Left lung (tissue), 10 donors: ENCODE data around the gene SORCS3. TPM values are rescaled to one million over a fixed set of nuclear protein-coding genes. Genes with fewer than 3 reads are reported as not detected.

Experiments
- ATAC-seq: fragments of 200-7000 bp; cut with Tn5 transposase; one replicate; pipeline ENCODE4 v1.9.1; 2020; ENCODE audit warnings: moderate library complexity
- DNase-seq, 4 donors: peaks; one replicate each; pipeline ENCODE4 v3.0.0-alpha.2; 2013 to 2020
- H3K27ac ChIP-seq, 2 donors: fragments of 200-600 bp; sonication (generic) in 1 of 2; one replicate each; pipeline versions ENCODE4 v1.5.0 to v1.8.0; 2020 to 2021
- H3K27me3 ChIP-seq, 2 donors: fragments of 200-600 bp; sonication (generic) in 1 of 2; one replicate each; pipeline versions ENCODE4 v1.5.0 to v1.8.0; 2020 to 2021
- H3K36me3 ChIP-seq, 2 donors: fragments of 200-600 bp; sonication (generic) in 1 of 2; one replicate each; pipeline versions ENCODE4 v1.5.0 to v1.8.0; 2020 to 2021
- H3K4me1 ChIP-seq, 2 donors: fragments of 200-600 bp; one replicate each; pipeline ENCODE4 v1.8.0; 2021
- H3K4me3 ChIP-seq, 2 donors: fragments of 200-600 bp; sonication (generic) in 1 of 2; one replicate each; pipeline versions ENCODE4 v1.5.0 to v1.8.0; 2020 to 2021; ENCODE audit warnings: mild to moderate bottlenecking in 1 of 2
- H3K9me3 ChIP-seq, 2 donors: fragments of 200-600 bp; sonication (generic) in 1 of 2; one replicate each; pipeline versions ENCODE4 v1.5.0 to v1.8.0; 2020 to 2021
- CTCF ChIP-seq, 2 donors: fragments of 200-600 bp; sonication (generic) in 1 of 2; IDR thresholded peaks; one replicate each; pipeline versions ENCODE4 v1.5.0 to v1.8.0; 2021; ENCODE audit warnings: antibody characterized with exemption in 2 of 2
- intact Hi-C, 2 donors: fragments of 100-400 bp; cut with DNase I; formaldehyde crosslinking; loops; one replicate each; pipeline versions ENCODE4 v1.11.2 to v1.14.2; 2022
- polyA plus RNA-seq, 6 donors: library from polyadenylated mRNA; unstranded; fragments of 120-200 nt; gene quantifications; one replicate each; pipeline ENCODE4 v1.2.1, GENCODE V29; 2013; ENCODE audit not compliant: insufficient read length in 6 of 6
- total RNA-seq, 2 donors: library from RNA; stranded (reverse); fragmentation: NEBNext Ultra II Directional; extraction: Animal tissue kit (Norgen Biotek cat#: 25700); gene quantifications; one replicate each; pipeline ENCODE4 v1.2.1, GENCODE V29; 2021
- donor health status: DM: no; HTN: yes; CAD: no.
- donor health status: DM: no; HTN: no; CAD: no.

The SORCS3 gene
- total and polyA plus RNA-seq, 8 donors = 0.05 to 0.24 (median 0.06) TPM; not detected in 2

DNA sequence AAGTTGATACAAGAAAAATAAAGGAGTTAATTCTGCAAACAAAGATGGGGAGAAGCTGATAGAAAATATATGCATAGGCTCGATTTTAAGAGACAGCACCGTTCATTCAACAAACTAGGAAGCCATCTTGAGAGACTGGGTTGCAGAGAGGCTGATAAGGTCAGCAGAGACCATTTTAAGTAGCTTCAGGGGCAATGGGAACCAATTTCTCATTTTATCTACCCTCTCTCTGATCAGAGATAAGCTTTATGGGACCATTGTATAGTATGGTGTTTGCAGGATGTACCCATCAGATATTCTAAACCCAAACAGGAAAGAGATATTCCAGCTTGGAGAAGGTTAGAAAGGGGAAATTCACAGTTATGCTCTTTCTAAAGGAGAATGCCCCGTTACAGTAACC is 499.5 kb downstream of the SORCS3 start:
- H3K9me3 ChIP-seq = no peaks in the 10 kb centered on the region
- intact Hi-C loops = no loop called here
- no peak for TF ChIP-seq CTCF (IDR thresholded peaks at IDR 0.05)
- no peaks in the 10 kb centered on the region for H3K4me1 ChIP-seq
- no peak overlapping the region for H3K4me3 ChIP-seq
- H3K27me3 ChIP-seq = no peaks in the 10 kb centered on the region
- H3K27ac ChIP-seq = no peak overlapping the region
- ATAC-seq (no peak), DNase-seq (no peak)
- no peaks in the 10 kb centered on the region for H3K36me3 ChIP-seq

GRCh38 chr10:105145711-105146110 is 504.6 kb downstream of the SORCS3 start:
- H3K27ac ChIP-seq = no peak overlapping the region
- TF ChIP-seq CTCF (IDR thresholded peaks at IDR 0.05) = no peak
- no peaks in the 10 kb centered on the region for H3K27me3 ChIP-seq
- H3K9me3 ChIP-seq = no peaks in the 10 kb centered on the region
- H3K4me1 ChIP-seq = no peaks in the 10 kb centered on the region
- DNase-seq (no peak), ATAC-seq (no peak)
- no peaks in the 10 kb centered on the region for H3K36me3 ChIP-seq
- intact Hi-C loops = no loop called here
- H3K4me3 ChIP-seq = no peak overlapping the region

DNA sequence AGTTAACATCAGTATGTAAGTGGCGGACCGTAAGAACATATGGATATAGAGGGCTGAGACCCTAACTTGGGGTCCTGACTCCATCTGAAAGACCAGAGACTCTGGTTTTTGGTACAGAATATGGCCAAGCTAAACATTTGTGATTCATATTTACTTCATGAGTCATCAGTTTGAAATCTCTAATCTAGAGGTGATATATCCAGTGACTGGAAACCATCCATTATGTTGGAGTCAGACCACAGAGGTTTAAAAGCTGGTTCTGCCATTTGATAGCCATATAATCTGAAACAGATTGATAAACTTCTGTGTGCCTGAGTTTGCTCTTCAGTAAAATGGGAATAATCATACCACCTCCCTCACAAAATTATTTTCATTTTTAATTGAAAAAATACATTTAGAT is 505.3 kb downstream of the SORCS3 start:
- DNase-seq = no peak
- H3K36me3 ChIP-seq = no peaks in the 10 kb centered on the region
- ATAC-seq = no peak
- no peak overlapping the region for H3K4me3 ChIP-seq
- no peak for TF ChIP-seq CTCF (IDR thresholded peaks at IDR 0.05)
- H3K27me3 ChIP-seq = no peaks in the 10 kb centered on the region
- no peaks in the 10 kb centered on the region for H3K9me3 ChIP-seq
- H3K4me1 ChIP-seq = no peaks in the 10 kb centered on the region
- no peak overlapping the region for H3K27ac ChIP-seq
- intact Hi-C loops = no loop called here

DNA sequence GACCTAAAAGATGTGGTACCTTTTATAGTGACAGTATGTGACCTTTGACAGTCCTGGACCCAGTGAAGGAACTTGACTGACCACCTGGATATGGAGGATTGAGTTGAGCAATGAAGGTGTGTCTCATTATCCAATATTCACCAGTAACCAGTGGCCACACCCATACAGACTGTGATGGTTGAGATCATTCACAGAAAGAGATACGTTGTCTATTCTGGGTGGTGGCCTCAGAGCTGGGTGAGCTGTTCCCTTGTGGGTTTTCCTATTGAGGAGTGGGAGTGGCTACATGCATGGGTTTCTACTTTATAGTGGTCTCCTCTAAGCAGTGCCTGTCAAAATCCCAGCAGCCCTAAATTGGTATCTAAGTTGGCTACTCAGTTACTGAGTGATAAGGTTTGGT is 507.4 kb downstream of the SORCS3 start:
- DNase-seq (no peak), ATAC-seq (no peak)
- Histone ChIP-seq H3K27ac (no peak overlapping the region), H3K4me3 (no peak overlapping the region), H3K36me3 (no peaks in the 10 kb centered on the region), H3K27me3 (no peaks in the 10 kb centered on the region), H3K4me1 (no peaks in the 10 kb centered on the region), H3K9me3 (no peaks in the 10 kb centered on the region)
- intact Hi-C loops = no loop called here
- TF ChIP-seq CTCF (IDR thresholded peaks at IDR 0.05) = no peak

DNA sequence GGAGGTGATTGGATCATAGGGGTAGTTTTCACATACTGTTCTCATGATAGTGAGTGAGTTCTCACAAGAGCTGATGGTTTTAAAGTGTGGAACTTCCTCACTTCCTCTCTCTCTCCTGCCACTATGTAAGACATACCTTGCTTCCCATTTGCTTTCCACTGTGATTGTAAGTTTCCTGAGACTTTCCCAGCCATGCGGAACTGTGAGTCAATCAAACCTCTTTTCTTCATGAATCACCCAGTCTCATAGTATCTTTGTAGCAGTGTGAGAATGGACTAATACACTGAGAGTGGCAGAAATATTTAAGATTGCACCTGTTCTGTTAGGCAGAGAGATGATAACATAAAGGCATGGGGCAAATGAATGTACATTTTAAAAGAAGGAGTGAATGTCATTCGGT is 507.8 kb downstream of the SORCS3 start:
- H3K9me3 ChIP-seq = no peaks in the 10 kb centered on the region
- H3K27ac ChIP-seq = no peak overlapping the region
- intact Hi-C loops = no loop called here
- DNase-seq = no peak
- no peak for ATAC-seq
- no peaks in the 10 kb centered on the region for H3K36me3 ChIP-seq
- H3K4me1 ChIP-seq = no peaks in the 10 kb centered on the region
- no peaks in the 10 kb centered on the region for H3K27me3 ChIP-seq
- no peak for TF ChIP-seq CTCF (IDR thresholded peaks at IDR 0.05)
- H3K4me3 ChIP-seq = no peak overlapping the region
